Caco-2 (cell line): ENCODE data around the gene SP2. TPM values are rescaled to one million over a fixed set of nuclear protein-coding genes. Genes with fewer than 3 reads are reported as not detected.
A peak's percentile ranks its signal among the peaks of the same experiment; 100 is the strongest.

Experiments used
- BruUV-seq: library from RNA; stranded (reverse); fragments of 400-500 nt; replicated peaks from 2 replicates; lab custom pipeline; 2021; lab: Mats Ljungman, UMichigan
- CTCF ChIA-PET: fragments of 300-600 bp; sonication (Branson Sonifier 250); formaldehyde crosslinking; loops from one replicate; lab custom pipeline; 2022; ENCODE audit warnings: antibody characterized with exemption; lab: Charles Lee
- POLR2A ChIA-PET: fragments of 300-600 bp; sonication (Branson Sonifier 250); formaldehyde crosslinking; loops from one replicate; lab custom pipeline; 2022; ENCODE audit warnings: antibody characterized with exemption; lab: Charles Lee
- DNase-seq, 2 experiments: peaks; one replicate each; pipeline versions ENCODE4 v3.0.0 to v3.0.0-alpha.2; 2020 to 2022
- H3K27me3 ChIP-seq: replicated peaks from 2 replicates; pipeline ENCODE4 v1.6.0; 2011; ENCODE audit warnings: low read length; ENCODE audit not compliant: control insufficient read depth, insufficient read depth
- H3K36me3 ChIP-seq: 2 replicates; pipeline ENCODE4 v1.5.1; 2011; ENCODE audit warnings: low read length; ENCODE audit not compliant: control insufficient read depth, insufficient read depth
- H3K4me1 ChIP-seq: fragments of 250-450 bp; sonication (Bioruptor Pico); 2 replicates; pipeline ENCODE4 v1.5.1; 2020; ENCODE audit warnings: mild to moderate bottlenecking
- H3K4me3 ChIP-seq: 2 replicates; pipeline ENCODE4 v1.5.1; 2011; ENCODE audit warnings: low read depth, mild to moderate bottlenecking, control low read depth, low read length
- H3K9me3 ChIP-seq: fragments of 250-450 bp; sonication (Bioruptor Pico); 2 replicates; pipeline ENCODE4 v1.5.1; 2020; ENCODE audit warnings: mild to moderate bottlenecking, moderate library complexity
- H3K27ac Mint-ChIP-seq: one replicate; pipeline ENCODE4 v1.8.0; 2022; ENCODE audit warnings: mixed read lengths; ENCODE audit not compliant: unreplicated experiment
- H3K27me3 Mint-ChIP-seq: one replicate; pipeline ENCODE4 v1.8.0; 2022; ENCODE audit warnings: mixed read lengths; ENCODE audit not compliant: insufficient read depth, unreplicated experiment
- H3K36me3 Mint-ChIP-seq: one replicate; pipeline ENCODE4 v1.8.0; 2022; ENCODE audit warnings: mild to moderate bottlenecking, mixed read lengths; ENCODE audit not compliant: insufficient read depth, unreplicated experiment
- H3K4me1 Mint-ChIP-seq: one replicate; pipeline ENCODE4 v1.8.0; 2022; ENCODE audit warnings: low read depth, mixed read lengths; ENCODE audit not compliant: unreplicated experiment
- H3K4me3 Mint-ChIP-seq: one replicate; pipeline ENCODE4 v1.8.0; 2022; ENCODE audit warnings: mild to moderate bottlenecking, moderate library complexity, mixed read lengths; ENCODE audit not compliant: unreplicated experiment
- H3K9me3 Mint-ChIP-seq: one replicate; pipeline ENCODE4 v1.8.0; 2022; ENCODE audit warnings: mixed read lengths; ENCODE audit not compliant: unreplicated experiment
- intact Hi-C: fragments of 100-400 bp; cut with micrococcal nuclease; formaldehyde crosslinking; loops from one replicate; pipeline ENCODE4 v1.10.0; 2022; ENCODE audit not compliant: unreplicated experiment
- total RNA-seq: library from RNA; stranded (reverse); gene quantifications from 2 replicates; pipeline ENCODE4 v1.2.3, GENCODE V29; 2022
- TF ChIP-seq, protein P1 (sequence below), 2 experiments: fragments of 200-600 bp in 1 of 2; IDR thresholded peaks; 1 replicate in 1 of 2; 2 replicates in 1 of 2; pipeline versions ENCODE4 v1.5.1 to v1.8.0; 2011 to 2022; ENCODE audit warnings: antibody characterized with exemption in 1 of 2, control low read depth in 1 of 2, inconsistent platforms in 1 of 2, low read depth in 1 of 2, low read length in 1 of 2, mild to moderate bottlenecking in 1 of 2, moderate library complexity in 1 of 2; ENCODE audit not compliant: insufficient read depth in 1 of 2, severe bottlenecking in 1 of 2, unreplicated experiment in 1 of 2

SP2 gene
- total RNA-seq, 1 experiment from 2014 or later, result 25.2 TPM

DNA sequence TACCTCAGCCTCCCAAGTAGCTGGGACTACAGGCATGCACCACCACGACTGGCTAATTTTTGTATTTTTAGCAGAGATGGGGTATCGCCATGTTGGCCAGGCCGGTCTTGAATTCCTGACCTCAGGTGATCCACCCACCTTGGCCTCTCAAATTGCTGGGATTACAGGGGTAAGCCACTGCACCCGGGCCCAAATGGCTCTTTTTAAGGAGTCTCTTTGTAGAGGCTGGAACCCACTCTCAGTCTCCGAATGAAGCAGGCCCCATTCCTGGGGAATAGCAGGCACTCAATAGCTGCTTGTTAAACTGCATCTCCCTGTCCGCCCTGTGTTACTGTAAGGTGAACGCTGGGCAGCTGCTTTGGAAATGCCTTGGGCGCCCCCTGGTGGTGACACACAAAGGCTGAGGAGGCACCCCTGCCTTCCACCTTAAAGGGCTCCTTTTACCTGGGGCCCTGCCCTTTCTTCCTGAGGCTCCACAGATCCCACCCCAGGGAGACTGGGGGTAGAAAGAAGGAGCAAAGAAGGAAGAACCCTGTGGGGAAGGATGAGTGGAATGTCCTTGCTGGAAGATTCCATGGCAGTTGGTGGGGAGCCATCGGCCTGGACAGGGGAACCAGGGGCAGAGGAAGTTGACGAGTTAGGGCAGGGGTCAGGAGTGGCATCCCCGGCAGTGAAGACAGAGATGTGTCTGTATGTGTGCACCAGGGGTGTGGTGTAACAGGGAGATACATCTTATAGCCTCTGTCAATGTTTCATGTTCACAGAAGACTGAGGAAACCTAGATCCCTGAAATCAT, 6.1 kb upstream of the SP2 start:
- Mint-ChIP-seq H3K4me3 (no peak overlapping the region), H3K36me3 (no peaks in the 10 kb centered on the region), H3K27me3 (no peaks in the 10 kb centered on the region), H3K27ac (no peak overlapping the region), H3K9me3 (no peaks in the 10 kb centered on the region), H3K4me1 (peaks cover 31% of the 10 kb centered on the region)
- ChIA-PET CTCF (interaction anchor here (0.6 to 15.7 kb wide), 23 partner anchors 9 to 242 kb away, joined by 3 to 904 read pairs (median 5); partner anchors contain the start of genes CDK5RAP3, KPNB1, LRRC46 and MRPL10), POLR2A (interaction anchor here (0.9 to 2.1 kb wide), 7 partner anchors 39 to 81 kb away, joined by 3 to 12 read pairs (median 5); partner anchors contain the start of genes LRRC46, MRPL10, PNPO and SCRN2)
- intact Hi-C loops, result loop anchor here (1.0 kb wide), 2 partner anchors 49 to 114 kb away; partner anchors contain the start of gene SCRN2
- BruUV-seq, result no TSS peak
- TF ChIP-seq, protein P1, sequence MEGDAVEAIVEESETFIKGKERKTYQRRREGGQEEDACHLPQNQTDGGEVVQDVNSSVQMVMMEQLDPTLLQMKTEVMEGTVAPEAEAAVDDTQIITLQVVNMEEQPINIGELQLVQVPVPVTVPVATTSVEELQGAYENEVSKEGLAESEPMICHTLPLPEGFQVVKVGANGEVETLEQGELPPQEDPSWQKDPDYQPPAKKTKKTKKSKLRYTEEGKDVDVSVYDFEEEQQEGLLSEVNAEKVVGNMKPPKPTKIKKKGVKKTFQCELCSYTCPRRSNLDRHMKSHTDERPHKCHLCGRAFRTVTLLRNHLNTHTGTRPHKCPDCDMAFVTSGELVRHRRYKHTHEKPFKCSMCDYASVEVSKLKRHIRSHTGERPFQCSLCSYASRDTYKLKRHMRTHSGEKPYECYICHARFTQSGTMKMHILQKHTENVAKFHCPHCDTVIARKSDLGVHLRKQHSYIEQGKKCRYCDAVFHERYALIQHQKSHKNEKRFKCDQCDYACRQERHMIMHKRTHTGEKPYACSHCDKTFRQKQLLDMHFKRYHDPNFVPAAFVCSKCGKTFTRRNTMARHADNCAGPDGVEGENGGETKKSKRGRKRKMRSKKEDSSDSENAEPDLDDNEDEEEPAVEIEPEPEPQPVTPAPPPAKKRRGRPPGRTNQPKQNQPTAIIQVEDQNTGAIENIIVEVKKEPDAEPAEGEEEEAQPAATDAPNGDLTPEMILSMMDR (IDR thresholded peaks at IDR 0.05; ENCODE audit: insufficient read depth in 1 of 2, low read depth in 1 of 2, low read length in 1 of 2, severe bottlenecking in 1 of 2, unreplicated experiment in 1 of 2), result peak; percentile 100
- no peaks in the 10 kb centered on the region for H3K36me3 ChIP-seq
- H3K27me3 ChIP-seq, result no peaks in the 10 kb centered on the region
- H3K4me3 ChIP-seq, result no peak overlapping the region
- peak; percentile 97 to 99 for DNase-seq
- no peaks in the 10 kb centered on the region for H3K9me3 ChIP-seq
- peaks cover 23% of the 10 kb centered on the region for H3K4me1 ChIP-seq

DNA sequence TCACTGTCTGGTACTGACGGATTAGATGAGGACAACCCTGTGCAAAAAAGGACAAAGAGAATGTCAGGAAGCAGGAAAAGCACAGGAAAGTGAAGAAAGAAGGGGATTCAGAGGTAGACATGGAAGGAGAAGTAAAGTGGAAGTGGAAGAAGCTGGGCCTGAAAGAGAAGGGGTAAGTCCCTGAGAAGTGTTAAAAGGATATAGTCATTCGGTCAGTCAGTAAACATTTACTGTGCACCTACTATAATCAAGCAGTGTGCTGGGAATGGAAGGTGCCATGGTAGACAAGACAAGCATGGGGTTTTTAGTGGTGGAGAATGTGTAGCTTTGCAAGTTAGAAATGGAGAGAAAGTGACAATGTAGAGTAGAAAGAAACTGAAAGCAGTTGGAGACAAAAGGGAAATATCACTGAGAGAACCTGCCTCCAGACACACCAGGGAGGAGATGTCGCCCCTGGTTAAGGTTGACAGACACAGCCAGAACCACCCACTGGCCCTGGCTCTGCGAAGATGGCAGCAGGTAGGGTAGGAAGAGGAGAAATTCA, 4.4 kb upstream of the SP2 start:
- Mint-ChIP-seq H3K27ac (no peak overlapping the region), H3K27me3 (peaks cover 2% of the 10 kb centered on the region), H3K9me3 (no peaks in the 10 kb centered on the region), H3K4me3 (no peak overlapping the region), H3K4me1 (peaks cover 20% of the 10 kb centered on the region), H3K36me3 (peaks cover 13% of the 10 kb centered on the region)
- peaks cover 8% of the 10 kb centered on the region for H3K4me1 ChIP-seq
- intact Hi-C loops, result no loop called here
- no peak overlapping the region for H3K4me3 ChIP-seq
- TF ChIP-seq, protein P1 (IDR thresholded peaks at IDR 0.05; ENCODE audit: insufficient read depth in 1 of 2, low read depth in 1 of 2, low read length in 1 of 2, severe bottlenecking in 1 of 2, unreplicated experiment in 1 of 2), result no peak
- no peaks in the 10 kb centered on the region for H3K36me3 ChIP-seq
- POLR2A ChIA-PET, result interaction anchor here (0.7 to 2.1 kb wide), 4 partner anchors 41 to 242 kb away, joined by 3 to 12 read pairs (median 4); partner anchors contain the start of genes PNPO, SCRN2 and SP6
- no TSS peak for BruUV-seq
- H3K27me3 ChIP-seq, result no peaks in the 10 kb centered on the region
- CTCF ChIA-PET, result interaction anchor here (0.6 to 15.7 kb wide), 11 partner anchors 30 to 174 kb away, joined by 3 to 904 read pairs (median 6); partner anchors contain the start of genes CDK5RAP3, LRRC46, MRPL10 and OSBPL7
- no peak for DNase-seq
- H3K9me3 ChIP-seq, result no peaks in the 10 kb centered on the region
